DMS 273 treated with DMSO at 0.1 percent for 48 hours (cell line): ENCODE results near the gene TSSK1B.
"Not testable (repeated sequence)": the region's sequence is repeated elsewhere in the genome, so short reads cannot be mapped to it uniquely, and the experiment has no call there.

ENCODE experiments used
- DNase-seq: peaks from one replicate; lab custom pipeline; 2025; lab: John Stamatoyannopoulos, UW

TSSK1B gene

DNA sequence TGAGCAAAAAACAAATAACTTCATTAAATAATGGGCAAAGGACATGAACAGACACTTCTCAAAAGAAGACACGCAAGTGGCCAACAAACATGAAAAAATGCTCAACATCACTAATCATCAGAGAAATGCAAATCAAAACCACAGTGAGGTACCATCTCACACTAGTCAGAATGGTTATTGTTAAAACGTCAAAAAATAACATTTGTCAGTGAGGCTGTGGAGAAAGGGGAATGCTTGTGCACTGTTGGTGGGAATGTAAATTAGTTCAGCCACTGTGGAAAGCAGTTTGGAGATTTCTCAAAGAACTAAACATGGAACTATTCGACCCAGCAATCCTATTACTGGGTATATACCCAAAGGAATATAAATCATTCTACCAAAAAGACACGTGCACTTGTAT lies 36.8 kb downstream of the TSSK1B start:
- not testable (repeated sequence) for DNase-seq

GRCh38 chr5:113397046-113397445 lies 37.7 kb downstream of the TSSK1B start:
- no peak for DNase-seq

- DNase-seq = no peak
These were observed 40.1 kb downstream of the TSSK1B start for GRCh38 chr5:113394658-113395057.

- no peak for DNase-seq
These were observed 44.6 kb downstream of the TSSK1B start for GRCh38 chr5:113390224-113390623.

GRCh38 chr5:113389116-113389515 lies 45.7 kb downstream of the TSSK1B start:
- DNase-seq = no peak

DNA sequence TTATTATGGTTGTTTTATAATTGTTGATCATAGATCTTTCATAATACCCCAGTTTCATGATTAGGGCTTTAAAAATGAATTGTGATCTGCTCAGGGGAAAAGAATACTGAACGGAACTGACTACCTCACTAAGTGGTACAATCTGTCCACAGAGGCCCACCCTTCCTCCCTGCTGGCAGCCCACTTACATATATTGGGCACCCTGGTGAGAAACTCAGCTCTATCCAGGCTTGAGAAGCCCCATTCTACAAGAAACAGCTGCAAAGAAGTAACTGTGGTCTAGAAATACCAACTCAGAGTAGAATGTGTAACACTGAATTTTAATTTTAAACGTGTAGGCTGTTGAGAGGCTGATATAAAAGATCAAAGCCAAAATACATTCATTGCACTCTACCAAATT lies 46.9 kb downstream of the TSSK1B start:
- no peak for DNase-seq

- DNase-seq = no peak
These were observed 50.0 kb downstream of the TSSK1B start for GRCh38 chr5:113384782-113385285.

- DNase-seq = no peak
These were observed 52.1 kb downstream of the TSSK1B start for GRCh38 chr5:113382731-113383130.
